ENCODE measurements around the gene MYL7.

The MYL7 gene

GRCh38 chr7:44098092-44099068 is 42.8 kb downstream of the MYL7 start:
- no peak for DNase-seq

GRCh38 chr7:44097064-44097932 is 43.8 kb downstream of the MYL7 start:
- no peak for DNase-seq

GRCh38 chr7:44096326-44096881 is 44.7 kb downstream of the MYL7 start:
- no peak for DNase-seq

GRCh38 chr7:44095781-44096180 is 45.4 kb downstream of the MYL7 start:
- no peak for DNase-seq

GRCh38 chr7:44094883-44095592 is 46.1 kb downstream of the MYL7 start:
- no peak for DNase-seq

GRCh38 chr7:44094365-44094764 is 46.8 kb downstream of the MYL7 start:
- DNase-seq: no peak

- no peak for DNase-seq
Measured at GRCh38 chr7:44093102-44093641, 48.0 kb downstream of the MYL7 start.
